EH (cell line): ENCODE data around the gene LGR5.

Experiments
- DNase-seq: peaks from one replicate; pipeline ENCODE4 v3.0.0-alpha.2; 2015; ENCODE audit warnings: low read depth

The LGR5 gene

GRCh38 chr12:71439362-71439612, 311 bp upstream of the LGR5 start:
- no peak for DNase-seq

GRCh38 chr12:71440345-71440762, 756 bp downstream of the LGR5 start:
- peak; percentile 3 for DNase-seq

- DNase-seq: no peak
These were observed 1.5 kb downstream of the LGR5 start for GRCh38 chr12:71440763-71441748.

- DNase-seq: no peak
These were observed 2.4 kb downstream of the LGR5 start for GRCh38 chr12:71441836-71442566.

- no peak for DNase-seq
These were observed 3.0 kb downstream of the LGR5 start for GRCh38 chr12:71442567-71442931.

GRCh38 chr12:71445071-71445470, 5.5 kb downstream of the LGR5 start:
- DNase-seq: no peak

- DNase-seq: no peak
These were observed 8.1 kb downstream of the LGR5 start for GRCh38 chr12:71447691-71448132.

- peak; percentile 6 for DNase-seq
These were observed 8.6 kb downstream of the LGR5 start for GRCh38 chr12:71448150-71448581.

- DNase-seq: no peak
These were observed 9.9 kb downstream of the LGR5 start for GRCh38 chr12:71449373-71450070.

- DNase-seq: no peak
These were observed 12.4 kb downstream of the LGR5 start for GRCh38 chr12:71452006-71452405.

GRCh38 chr12:71455028-71455737, 15.6 kb downstream of the LGR5 start:
- no peak for DNase-seq

GRCh38 chr12:71456316-71456715, 16.7 kb downstream of the LGR5 start:
- DNase-seq: no peak

- no peak for DNase-seq
These were observed 17.4 kb downstream of the LGR5 start for GRCh38 chr12:71456990-71457389.

GRCh38 chr12:71460318-71460717, 20.7 kb downstream of the LGR5 start:
- DNase-seq: no peak

GRCh38 chr12:71460850-71461609, 21.4 kb downstream of the LGR5 start:
- no peak for DNase-seq

GRCh38 chr12:71461787-71462328, 22.3 kb downstream of the LGR5 start:
- DNase-seq: no peak

- DNase-seq: no peak
These were observed 26.2 kb downstream of the LGR5 start for GRCh38 chr12:71465796-71466195.

- peak; percentile 36 for DNase-seq
These were observed 29.7 kb downstream of the LGR5 start for GRCh38 chr12:71469258-71469750.

- DNase-seq: peak; percentile 25
These were observed 32.9 kb downstream of the LGR5 start for GRCh38 chr12:71472441-71472911.

- DNase-seq: no peak
These were observed 35.2 kb downstream of the LGR5 start for GRCh38 chr12:71474791-71475190.

GRCh38 chr12:71475280-71475679, 35.7 kb downstream of the LGR5 start:
- DNase-seq: peak; percentile 37
